Measurements from ENCODE around the gene RNU6-8.

GRCh38 chr14:32197919-32198318, 5.2 kb downstream of the RNU6-8 start:
- no peak for TF ChIP-seq SUZ12 (IDR thresholded peaks at IDR 0.05)
- TF ChIP-seq SP1 (IDR thresholded peaks at IDR 0.05): no peak
- TF ChIP-seq TARDBP (IDR thresholded peaks at IDR 0.05): no peak

All from HEK293T (cell line).